GM19099 (cell line): ENCODE data around the gene ROBO1.

Experiments
- POLR2A ChIP-seq: IDR thresholded peaks from 3 replicates; pipeline ENCODE4 v1.6.1; 2011; ENCODE audit warnings: low read depth; ENCODE audit not compliant: insufficient read length; ENCODE audit errors: extremely low read depth

The ROBO1 gene

DNA sequence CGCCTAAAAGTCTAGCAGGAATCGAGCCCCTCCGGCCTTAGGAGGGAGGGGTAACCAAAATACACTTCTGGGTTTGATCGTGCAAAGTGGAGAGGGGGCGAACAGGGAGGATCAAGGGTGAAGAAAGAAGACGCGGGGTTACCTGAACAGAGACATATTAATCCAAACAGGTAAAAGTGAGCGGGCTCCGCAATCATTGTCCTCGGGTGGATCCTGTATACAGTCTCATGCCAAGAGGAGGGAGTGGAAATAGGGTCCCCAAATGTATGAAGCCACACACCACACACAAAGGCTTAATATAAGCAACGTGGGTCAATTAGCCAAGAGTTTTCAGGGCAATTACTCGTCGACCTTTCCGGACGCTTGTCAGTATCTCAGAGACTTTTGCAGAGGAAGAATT, 749.5 kb downstream of the ROBO1 start:
- TF ChIP-seq POLR2A, result no peak

DNA sequence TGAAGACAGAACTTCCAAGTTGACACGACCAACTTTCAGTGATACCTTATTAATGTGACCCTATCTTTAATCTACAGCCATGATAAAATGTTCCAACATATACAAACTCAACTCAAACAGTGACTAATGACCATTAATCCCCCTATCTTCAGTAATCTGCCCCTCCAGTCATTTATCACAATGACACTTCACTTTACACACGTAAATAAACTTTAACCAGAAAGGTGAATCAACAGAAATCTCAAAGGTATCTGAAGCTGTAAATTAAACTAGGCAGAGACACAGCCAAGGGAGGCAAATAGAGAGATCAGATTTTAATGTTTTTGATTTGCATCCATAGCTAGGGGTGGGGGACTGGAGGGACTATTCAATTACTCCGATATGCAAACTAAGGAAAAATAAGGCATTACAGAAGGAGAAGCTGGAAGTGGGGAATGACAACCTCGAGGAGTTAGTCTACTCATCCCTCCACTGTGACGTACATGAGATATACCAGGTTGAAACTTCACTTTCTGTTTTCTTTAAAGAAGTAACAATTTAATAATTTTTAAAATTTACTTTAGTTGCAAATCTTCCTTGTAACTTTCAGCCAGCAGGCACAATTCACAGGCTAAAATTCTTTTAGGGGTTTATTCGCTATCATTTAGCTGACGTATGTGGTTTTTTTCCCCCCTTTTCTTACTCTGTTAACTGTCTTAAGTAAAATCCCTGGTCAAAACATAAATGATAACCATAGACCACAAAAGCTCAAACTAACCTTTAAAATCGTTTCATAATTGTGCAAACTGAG, 751.0 kb downstream of the ROBO1 start:
- no peak for TF ChIP-seq POLR2A

GRCh38 chr3:79015854-79016253, 751.9 kb downstream of the ROBO1 start:
- no peak for TF ChIP-seq POLR2A

DNA sequence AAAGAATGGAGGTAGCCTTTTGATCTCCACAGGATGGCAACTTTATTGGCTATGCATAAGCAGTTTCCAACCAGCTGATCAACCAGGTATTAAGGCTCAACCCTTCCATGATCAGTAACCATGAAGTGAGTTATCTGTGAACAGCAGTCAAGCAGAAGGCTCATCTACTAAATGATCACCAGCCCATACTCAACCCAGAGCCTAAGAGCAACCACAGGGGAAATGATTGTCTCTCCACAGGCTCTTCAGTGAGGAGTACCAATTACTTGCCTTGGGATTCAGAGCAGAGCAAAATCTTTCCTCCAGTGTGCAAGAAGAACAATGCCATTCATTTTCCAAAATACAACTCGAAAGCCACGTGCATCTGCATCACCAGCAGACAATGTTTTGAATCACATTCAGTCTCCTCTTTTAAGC, 754.8 kb downstream of the ROBO1 start:
- no peak for TF ChIP-seq POLR2A

DNA sequence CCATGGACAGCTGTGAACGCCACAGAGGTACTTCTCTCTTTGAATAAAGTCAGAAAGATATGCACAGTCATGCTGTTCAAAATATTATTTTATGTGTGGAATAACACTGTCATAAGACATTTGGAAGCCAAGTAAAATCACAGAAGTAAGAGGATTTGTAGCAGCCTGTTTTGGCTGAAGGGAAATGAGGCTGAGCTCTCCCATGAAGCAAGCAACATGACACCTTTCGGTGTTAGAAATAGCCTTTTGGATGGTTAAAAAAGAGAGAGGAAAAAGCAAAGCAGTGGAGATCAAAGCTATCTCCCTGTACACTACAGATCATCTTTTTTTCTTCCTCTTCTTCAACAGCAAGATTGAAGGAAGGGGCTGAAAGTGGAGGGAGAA, 755.3 kb downstream of the ROBO1 start:
- no peak for TF ChIP-seq POLR2A

GRCh38 chr3:79011821-79012529, 755.8 kb downstream of the ROBO1 start:
- TF ChIP-seq POLR2A, result no peak

- TF ChIP-seq POLR2A, result no peak
Observed at GRCh38 chr3:79009861-79010260, 757.9 kb downstream of the ROBO1 start.

DNA sequence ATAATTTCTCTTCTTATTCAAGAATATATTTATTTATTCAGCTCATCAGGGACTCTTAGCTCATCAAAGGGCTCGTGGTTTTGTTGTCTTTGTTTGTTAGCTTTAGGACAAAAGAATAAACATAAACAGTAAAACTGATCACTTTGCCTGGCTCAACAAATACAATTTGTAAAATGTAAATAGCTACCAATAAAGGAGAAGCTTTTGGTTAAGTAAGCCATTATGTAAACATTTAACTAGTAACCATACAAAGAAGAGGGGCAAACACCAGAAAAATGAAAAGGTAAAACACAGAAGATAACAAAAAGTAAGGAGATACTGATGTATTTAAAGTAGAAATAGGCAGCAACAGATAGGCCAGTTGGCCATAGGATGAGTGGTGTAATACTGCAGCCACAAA, 761.7 kb downstream of the ROBO1 start:
- no peak for TF ChIP-seq POLR2A

GRCh38 chr3:79005084-79005483, 762.7 kb downstream of the ROBO1 start:
- TF ChIP-seq POLR2A, result no peak

GRCh38 chr3:79003994-79004393, 763.8 kb downstream of the ROBO1 start:
- TF ChIP-seq POLR2A, result no peak

- TF ChIP-seq POLR2A, result no peak
Observed at GRCh38 chr3:79002465-79003372, 765.1 kb downstream of the ROBO1 start.

DNA sequence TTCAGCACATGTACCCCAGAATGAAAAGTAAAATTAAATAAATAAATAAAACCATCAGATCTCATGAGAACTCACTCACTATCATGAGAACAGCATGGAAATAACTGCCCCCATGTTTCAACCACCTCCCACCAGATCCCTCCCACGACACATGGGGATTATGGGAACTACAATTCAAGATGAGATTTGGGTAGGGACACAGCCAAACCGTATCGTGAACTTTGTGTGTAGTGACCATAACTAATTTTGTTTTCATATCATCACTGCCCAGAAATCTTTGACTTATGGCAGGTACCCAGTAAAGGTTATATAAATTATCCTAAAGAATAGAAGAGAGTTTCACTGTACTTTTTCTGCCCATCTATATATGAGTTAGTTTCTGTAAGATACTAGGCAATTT, 766.5 kb downstream of the ROBO1 start:
- no peak for TF ChIP-seq POLR2A

- TF ChIP-seq POLR2A, result no peak
Observed at GRCh38 chr3:78999139-78999538, 768.7 kb downstream of the ROBO1 start.

GRCh38 chr3:78995087-78995486, 772.7 kb downstream of the ROBO1 start:
- no peak for TF ChIP-seq POLR2A
